A673 (cell line): ENCODE data around the gene NPAS2. TPM values are rescaled to one million over a fixed set of nuclear protein-coding genes. Genes with fewer than 3 reads are reported as not detected.

Source experiments
- BruUV-seq: library from RNA; stranded (reverse); fragments of 400-500 nt; replicated peaks from 2 replicates; lab custom pipeline; 2021; lab: Mats Ljungman, UMichigan
- CTCF ChIA-PET: fragments of 300-600 bp; sonication (Branson Sonifier 250); formaldehyde crosslinking; loops from one replicate; lab custom pipeline; 2022; ENCODE audit warnings: antibody characterized with exemption; lab: Charles Lee
- POLR2A ChIA-PET: fragments of 300-600 bp; sonication (Branson Sonifier 250); formaldehyde crosslinking; loops from one replicate; lab custom pipeline; 2022; ENCODE audit warnings: antibody characterized with exemption; ENCODE audit not compliant: low non-redundant PET; lab: Charles Lee
- DNase-seq: peaks from one replicate; pipeline ENCODE4 v3.0.0-alpha.2; 2015; ENCODE audit warnings: low spot score
- H3K27ac ChIP-seq: fragments of 200-600 bp; sonication (generic); 2 replicates; pipeline ENCODE4 v1.5.1; 2016; ENCODE audit warnings: mixed run types, low read depth, mild to moderate bottlenecking, mixed read lengths, antibody characterized with exemption, low read length; ENCODE audit not compliant: poor library complexity, severe bottlenecking
- H3K27me3 ChIP-seq: fragments of 200-600 bp; sonication (generic); replicated peaks from 2 replicates; pipeline ENCODE4 v1.6.1; 2017; ENCODE audit warnings: mixed run types, low read depth, mild to moderate bottlenecking, mixed read lengths, antibody characterized with exemption, low read length; ENCODE audit not compliant: insufficient read depth, poor library complexity
- H3K36me3 ChIP-seq: fragments of 200-600 bp; sonication (generic); 2 replicates; pipeline ENCODE4 v1.6.1; 2016; ENCODE audit warnings: mixed run types, mild to moderate bottlenecking, mixed read lengths, antibody characterized with exemption, low read length; ENCODE audit not compliant: insufficient read depth, poor library complexity, severe bottlenecking
- H3K4me1 ChIP-seq: fragments of 200-600 bp; sonication (generic); 2 replicates; pipeline ENCODE4 v1.6.1; 2017; ENCODE audit warnings: mixed run types, mild to moderate bottlenecking, mixed read lengths, antibody characterized with exemption, low read length; ENCODE audit not compliant: insufficient read depth, poor library complexity, severe bottlenecking
- H3K4me3 ChIP-seq: fragments of 200-600 bp; sonication (generic); 2 replicates; pipeline ENCODE4 v1.5.1; 2016; ENCODE audit warnings: low read depth, mixed run types, mild to moderate bottlenecking, mixed read lengths, low read length; ENCODE audit not compliant: poor library complexity, severe bottlenecking
- H3K9me3 ChIP-seq: fragments of 200-600 bp; sonication (generic); 2 replicates; pipeline ENCODE4 v1.6.1; 2016; ENCODE audit warnings: mixed run types, low read depth, mild to moderate bottlenecking, mixed read lengths, antibody characterized with exemption, low read length; ENCODE audit not compliant: poor library complexity, severe bottlenecking
- EZH2 ChIP-seq: fragments of 200-600 bp; sonication (generic); IDR thresholded peaks from 2 replicates; pipeline ENCODE4 v1.6.1; 2017; ENCODE audit warnings: borderline replicate concordance, low read depth, mild to moderate bottlenecking, mixed read lengths, antibody characterized with exemption, low read length; ENCODE audit not compliant: poor library complexity, severe bottlenecking
- intact Hi-C: fragments of 100-400 bp; cut with micrococcal nuclease; formaldehyde crosslinking; loops from one replicate; pipeline ENCODE4 v1.10.0; 2022; ENCODE audit not compliant: unreplicated experiment
- total RNA-seq: library from RNA; stranded (reverse); gene quantifications from 2 replicates; pipeline ENCODE4 v1.2.3, GENCODE V29; 2021
- TF ChIP-seq, protein P1 (sequence below): fragments of 300-800, 200-600 bp; sonication (generic); conservative IDR thresholded peaks from 2 replicates; pipeline ENCODE4 v1.5.1; 2017; ENCODE audit warnings: low read depth, mild to moderate bottlenecking, antibody characterized with exemption, low read length, moderate library complexity, mixed read lengths

Gene NPAS2
- total RNA-seq, 1 experiment from 2014 or later: 9.4 TPM

DNA sequence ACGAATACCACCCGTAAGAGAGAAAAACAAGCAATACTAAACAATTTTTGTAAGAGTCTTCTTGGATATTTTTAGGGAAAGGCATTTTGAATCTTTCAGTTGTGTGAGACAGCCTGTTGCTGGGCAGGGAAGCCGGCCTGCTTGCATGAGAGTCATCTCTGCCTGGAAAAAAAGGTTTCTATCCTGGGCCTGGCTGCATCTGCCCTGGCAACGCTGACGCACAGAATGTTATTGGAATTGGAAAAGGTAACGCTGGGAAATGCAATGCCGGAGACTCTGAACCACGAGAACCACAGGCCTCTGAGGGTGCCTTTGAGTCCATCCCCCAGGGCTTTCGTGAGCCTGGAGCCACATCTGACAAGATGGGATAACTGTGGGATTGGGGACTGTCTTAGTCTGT lies 17.9 kb upstream of the NPAS2 start:
- Histone ChIP-seq H3K27ac (no peak overlapping the region), H3K4me1 (no peaks in the 10 kb centered on the region), H3K9me3 (no peaks in the 10 kb centered on the region), H3K27me3 (no peaks in the 10 kb centered on the region), H3K36me3 (no peaks in the 10 kb centered on the region), H3K4me3 (no peak overlapping the region)
- no peak for DNase-seq
- TF ChIP-seq EZH2: no peak
- TF ChIP-seq, protein P1, sequence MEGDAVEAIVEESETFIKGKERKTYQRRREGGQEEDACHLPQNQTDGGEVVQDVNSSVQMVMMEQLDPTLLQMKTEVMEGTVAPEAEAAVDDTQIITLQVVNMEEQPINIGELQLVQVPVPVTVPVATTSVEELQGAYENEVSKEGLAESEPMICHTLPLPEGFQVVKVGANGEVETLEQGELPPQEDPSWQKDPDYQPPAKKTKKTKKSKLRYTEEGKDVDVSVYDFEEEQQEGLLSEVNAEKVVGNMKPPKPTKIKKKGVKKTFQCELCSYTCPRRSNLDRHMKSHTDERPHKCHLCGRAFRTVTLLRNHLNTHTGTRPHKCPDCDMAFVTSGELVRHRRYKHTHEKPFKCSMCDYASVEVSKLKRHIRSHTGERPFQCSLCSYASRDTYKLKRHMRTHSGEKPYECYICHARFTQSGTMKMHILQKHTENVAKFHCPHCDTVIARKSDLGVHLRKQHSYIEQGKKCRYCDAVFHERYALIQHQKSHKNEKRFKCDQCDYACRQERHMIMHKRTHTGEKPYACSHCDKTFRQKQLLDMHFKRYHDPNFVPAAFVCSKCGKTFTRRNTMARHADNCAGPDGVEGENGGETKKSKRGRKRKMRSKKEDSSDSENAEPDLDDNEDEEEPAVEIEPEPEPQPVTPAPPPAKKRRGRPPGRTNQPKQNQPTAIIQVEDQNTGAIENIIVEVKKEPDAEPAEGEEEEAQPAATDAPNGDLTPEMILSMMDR: no peak
- CTCF ChIA-PET: no interaction called here
- POLR2A ChIA-PET: no interaction called here
- BruUV-seq: no TSS peak
- intact Hi-C loops: no loop called here

DNA sequence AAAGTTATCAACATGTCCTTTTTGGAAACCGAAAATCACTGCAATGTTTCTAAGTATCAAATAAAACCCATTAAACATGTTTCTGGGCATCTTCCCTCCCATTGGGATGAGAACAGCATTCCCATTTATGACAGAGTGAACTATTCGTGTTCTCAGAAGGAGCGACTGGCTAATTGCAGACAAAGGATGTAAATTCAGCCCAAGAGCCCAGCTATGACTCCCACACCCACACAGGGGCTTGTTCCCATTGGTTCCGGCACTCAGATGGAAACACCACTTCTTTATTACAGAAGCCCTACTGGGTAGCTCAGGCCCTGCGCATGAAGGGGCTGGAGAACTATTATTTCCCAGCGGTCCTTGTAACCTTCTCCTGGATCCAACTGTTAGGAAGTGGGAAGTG lies 16.6 kb upstream of the NPAS2 start:
- Histone ChIP-seq H3K27me3 (no peaks in the 10 kb centered on the region), H3K9me3 (no peaks in the 10 kb centered on the region), H3K4me3 (no peak overlapping the region), H3K36me3 (no peaks in the 10 kb centered on the region), H3K4me1 (no peaks in the 10 kb centered on the region), H3K27ac (no peak overlapping the region)
- ChIA-PET POLR2A (no interaction called here), CTCF (no interaction called here)
- intact Hi-C loops: no loop called here
- BruUV-seq: no TSS peak
- no peak for DNase-seq
- TF ChIP-seq EZH2: no peak
- TF ChIP-seq, protein P1: no peak

DNA sequence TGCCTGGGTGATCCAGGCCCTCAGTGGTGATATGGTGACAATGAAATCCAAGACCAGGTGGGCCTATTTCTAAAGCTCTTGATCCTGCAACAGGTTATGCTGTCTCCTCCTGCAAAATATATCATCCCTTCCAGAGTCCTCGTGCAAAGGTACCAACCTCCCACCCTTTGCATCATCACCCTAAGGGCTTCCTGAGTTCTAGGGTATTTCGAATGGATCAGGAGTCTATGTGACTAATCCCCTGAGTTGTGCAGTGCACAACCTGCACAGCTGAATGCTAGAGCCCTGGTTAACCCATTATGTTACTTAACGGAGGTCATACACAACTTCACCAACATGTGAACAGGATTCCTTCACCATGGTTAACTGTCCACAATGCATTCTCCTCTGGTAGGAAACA lies 13.4 kb upstream of the NPAS2 start:
- H3K4me3 ChIP-seq: no peak overlapping the region
- no peak for DNase-seq
- H3K27me3 ChIP-seq: no peaks in the 10 kb centered on the region
- BruUV-seq: no TSS peak
- no peak for TF ChIP-seq EZH2
- TF ChIP-seq, protein P1: no peak
- no peaks in the 10 kb centered on the region for H3K4me1 ChIP-seq
- CTCF ChIA-PET: no interaction called here
- no peaks in the 10 kb centered on the region for H3K9me3 ChIP-seq
- H3K27ac ChIP-seq: no peak overlapping the region
- intact Hi-C loops: no loop called here
- POLR2A ChIA-PET: no interaction called here
- H3K36me3 ChIP-seq: no peaks in the 10 kb centered on the region
